ENCODE data around the gene GPR78.
"Not testable (repeated sequence)": the region's sequence is repeated elsewhere in the genome, so short reads cannot be mapped to it uniquely, and the experiment has no call there.

DNA sequence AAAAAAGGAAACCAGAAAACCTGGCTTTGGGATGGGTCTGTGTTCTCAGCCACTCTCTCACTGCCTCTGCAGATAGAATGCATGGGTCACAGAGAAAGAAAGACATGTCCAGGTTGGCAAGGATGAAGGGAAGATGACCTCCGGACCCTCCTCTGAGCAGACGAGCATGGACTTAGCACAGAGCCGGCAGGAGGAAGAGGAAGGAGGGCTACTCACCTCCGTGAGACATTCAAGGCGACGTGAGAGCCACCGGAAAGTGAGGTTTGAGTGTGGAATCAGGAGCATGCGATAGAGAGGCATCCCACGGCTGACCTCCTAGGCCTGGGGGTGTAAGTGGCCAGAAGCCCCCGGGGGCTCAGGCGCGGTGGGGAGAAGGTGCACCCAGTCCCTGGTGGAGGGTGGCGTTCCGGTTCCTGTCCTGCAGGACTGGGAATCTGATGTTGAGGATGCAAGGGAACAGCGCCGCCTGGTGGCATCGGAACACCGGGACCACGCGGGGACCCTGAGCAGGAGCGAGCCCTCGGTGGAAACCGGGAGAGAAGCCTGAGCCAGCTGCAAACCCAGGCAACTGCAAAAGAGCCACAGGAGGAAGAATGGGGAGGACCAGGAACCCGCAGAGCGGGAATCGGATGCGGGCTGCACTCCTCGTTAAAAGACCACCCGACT, 50.2 kb downstream of the GPR78 start:
- not testable (repeated sequence) for TF ChIP-seq POLR2A (IDR thresholded peaks at IDR 0.05; ENCODE audit: low read length); GATA1 (IDR thresholded peaks at IDR 0.05; ENCODE audit: low read depth, low read length)
